HG03460 (cell line): ENCODE data around the gene C3.

Source experiments
- ATAC-seq: cut with Tn5 transposase; IDR thresholded peaks from one replicate; pipeline ENCODE4 v1.9.1; 2021; ENCODE audit not compliant: unreplicated experiment

Gene C3

DNA sequence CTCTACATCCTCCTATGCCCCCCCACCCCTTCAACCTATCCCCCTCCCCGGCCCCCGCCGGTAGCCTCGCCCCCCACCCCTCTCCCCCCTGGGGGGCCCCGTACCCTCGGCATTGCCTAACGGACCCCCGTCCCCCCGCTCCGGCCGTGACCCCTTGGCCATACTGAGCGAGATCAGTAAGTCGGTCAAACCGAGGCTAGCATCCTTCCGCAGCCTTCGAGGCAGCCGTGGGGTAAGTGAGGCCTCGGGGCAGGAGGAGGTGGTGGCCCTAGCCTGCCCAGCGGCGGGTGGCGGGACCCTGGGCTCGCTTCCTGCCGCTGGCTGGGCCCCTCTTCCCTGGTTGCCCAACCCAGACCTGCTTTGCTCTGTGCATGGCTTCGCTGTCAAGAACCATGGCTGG lies 25.5 kb upstream of the C3 start:
- ATAC-seq: no peak

DNA sequence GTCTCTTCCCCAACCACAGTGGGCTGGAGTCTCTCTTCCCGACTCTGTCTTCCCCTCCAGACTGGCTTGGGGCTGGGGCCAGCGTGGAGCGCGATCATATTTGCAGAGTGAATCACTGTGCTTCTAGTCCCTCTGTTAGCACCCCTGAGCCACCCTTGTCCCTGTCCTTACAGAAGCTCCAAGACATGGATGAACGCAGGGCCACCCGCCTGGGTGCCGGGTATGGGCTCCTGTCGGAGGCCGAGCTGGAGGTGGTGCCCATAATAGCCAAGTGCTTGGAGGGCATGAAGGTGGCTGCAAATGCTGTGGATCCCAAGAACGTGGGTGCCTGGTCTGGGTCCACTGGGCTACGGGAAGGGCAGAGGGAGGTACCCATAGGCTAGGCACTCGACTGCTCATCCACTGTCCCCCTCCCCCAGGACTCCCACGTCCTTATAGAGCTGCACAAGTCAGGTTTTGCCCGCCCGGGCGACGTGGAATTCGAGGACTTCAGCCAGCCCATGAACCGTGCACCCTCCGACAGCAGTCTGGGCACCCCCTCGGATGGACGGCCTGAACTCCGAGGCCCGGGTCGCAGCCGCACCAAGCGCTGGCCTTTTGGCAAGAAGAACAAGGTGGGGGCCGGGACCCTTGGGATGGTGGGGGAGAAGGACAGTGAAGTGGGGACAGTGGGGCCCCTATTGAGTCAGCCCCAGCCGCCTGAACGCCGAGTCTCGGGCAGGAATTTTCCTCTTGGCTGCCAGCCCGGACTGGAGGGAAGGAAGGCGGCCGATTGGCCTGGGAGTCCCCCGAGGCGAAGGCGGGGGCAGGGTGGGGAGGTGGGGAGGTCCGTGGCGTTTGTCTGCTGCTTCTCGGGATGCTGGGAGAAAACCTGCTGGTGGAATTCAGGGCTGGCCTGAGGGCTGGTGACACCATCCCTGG lies 24.2 kb upstream of the C3 start:
- ATAC-seq: no peak

DNA sequence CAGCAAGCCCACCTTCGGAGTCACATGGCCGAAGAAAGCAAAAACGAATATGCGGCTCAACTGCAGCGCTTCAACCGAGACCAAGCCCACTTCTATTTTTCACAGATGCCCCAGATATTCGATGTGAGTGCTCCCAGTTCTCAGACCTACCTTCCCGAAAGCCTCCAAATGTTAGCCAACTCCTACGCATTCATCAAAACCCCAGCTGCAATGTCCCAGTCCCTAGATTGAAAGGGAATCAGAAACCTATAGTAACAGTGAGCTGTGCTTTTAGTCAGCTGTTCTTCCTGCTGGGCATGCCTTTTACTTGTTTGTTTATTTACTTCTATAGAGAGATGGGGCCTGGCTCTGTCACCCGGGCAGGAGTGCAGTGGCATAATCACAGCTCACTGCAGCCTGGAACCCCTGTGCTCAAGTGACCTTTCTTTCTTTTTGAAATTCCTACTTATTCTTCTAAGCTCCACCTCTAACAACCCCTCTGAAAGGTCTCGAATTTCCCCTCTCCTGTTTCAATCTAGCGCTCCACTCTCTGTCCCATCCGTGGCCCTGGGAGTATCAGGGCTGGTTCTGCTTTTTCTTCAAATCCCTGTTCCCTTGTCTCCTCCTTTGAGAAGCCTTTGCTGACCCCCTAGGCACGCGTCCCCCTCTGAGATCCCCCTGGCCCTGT lies 23.4 kb upstream of the C3 start:
- ATAC-seq: no peak

DNA sequence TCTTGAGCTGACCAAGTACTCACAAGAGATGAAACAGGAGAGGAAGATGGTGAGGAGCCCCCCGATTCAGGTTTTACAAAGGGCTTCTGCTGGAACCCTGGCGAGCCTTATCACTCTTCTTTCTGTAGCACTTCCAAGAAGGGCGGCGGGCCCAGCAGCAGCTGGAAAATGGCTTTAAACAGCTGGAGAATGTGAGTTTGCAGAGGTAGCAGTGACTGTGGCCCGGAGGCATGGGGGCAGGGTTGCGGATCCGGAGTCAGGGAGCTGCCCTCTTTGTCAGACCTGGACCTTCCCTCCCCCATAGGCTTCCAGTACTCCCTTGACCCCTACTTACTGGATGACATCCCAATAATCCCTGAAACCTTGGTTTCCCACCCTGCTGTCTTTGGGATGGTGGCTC lies 22.6 kb upstream of the C3 start:
- ATAC-seq: no peak

DNA sequence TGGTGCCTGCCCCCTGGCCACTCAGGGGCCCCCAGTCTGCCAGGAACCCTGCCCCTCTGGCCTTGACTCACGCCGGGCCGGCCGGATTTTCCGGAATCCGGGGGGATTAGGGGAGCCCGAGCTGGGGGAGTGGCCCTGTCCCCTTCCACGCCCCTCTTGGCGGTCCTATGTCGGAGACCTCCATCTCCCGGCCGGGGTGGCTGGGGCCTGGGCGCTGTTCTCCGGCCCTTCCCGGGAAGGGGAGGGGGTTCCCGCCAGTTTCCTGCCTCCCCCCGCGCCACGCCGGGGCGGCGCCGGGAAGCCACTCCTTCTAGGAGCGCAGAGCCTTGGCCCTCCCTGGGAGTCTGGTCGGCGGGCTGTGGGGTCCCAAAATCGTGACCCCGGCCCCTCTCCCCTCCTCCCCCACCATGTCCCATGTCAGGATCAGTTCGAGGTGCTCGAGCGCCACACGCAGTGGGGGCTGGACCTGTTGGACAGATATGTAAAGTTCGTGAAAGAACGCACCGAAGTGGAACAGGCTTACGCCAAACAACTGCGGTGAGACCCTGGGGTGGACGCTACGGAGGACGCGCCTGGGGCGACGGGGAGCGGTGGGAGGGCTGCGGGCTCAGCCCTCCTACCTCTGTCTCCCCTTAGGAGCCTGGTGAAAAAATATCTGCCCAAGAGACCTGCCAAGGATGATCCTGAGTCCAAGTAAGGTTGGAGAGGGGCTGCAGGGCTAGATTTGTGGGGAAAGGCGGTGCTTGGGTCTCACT lies 20.3 kb upstream of the C3 start:
- no peak for ATAC-seq

DNA sequence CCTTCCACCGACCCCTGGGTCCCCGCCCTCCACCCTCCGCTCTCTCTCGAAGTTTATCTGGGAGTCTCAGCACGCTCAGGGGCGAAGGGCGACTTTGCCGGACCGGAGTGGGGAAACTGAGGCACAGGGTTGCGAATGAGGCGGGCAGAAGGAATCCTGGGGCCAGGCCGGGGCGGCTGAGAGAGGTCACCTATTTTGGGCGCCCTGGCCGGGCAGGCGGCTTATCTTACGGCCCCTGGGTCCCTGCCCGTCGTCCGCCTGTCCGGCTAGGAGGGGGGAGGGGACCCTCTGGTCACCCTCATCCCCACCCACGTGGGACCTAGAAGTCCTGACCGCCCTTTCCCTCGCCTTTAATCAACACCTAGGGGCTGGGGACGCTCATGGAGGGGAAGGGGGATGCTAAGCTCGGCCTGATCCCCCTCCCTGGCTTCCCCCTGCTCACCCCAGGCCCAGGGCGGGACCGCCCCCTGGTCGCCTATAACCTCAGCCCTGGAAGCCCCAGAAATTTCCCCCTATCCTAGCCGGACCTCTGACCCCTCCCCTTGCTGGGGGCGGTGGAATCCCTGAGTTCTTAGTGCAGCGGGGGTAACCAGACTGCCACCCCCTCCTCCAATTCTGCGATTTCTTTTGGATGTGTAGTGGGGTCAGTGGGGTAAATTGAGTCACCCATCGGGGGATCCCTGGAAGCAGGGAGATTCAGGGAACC lies 19.6 kb upstream of the C3 start:
- no peak for ATAC-seq

DNA sequence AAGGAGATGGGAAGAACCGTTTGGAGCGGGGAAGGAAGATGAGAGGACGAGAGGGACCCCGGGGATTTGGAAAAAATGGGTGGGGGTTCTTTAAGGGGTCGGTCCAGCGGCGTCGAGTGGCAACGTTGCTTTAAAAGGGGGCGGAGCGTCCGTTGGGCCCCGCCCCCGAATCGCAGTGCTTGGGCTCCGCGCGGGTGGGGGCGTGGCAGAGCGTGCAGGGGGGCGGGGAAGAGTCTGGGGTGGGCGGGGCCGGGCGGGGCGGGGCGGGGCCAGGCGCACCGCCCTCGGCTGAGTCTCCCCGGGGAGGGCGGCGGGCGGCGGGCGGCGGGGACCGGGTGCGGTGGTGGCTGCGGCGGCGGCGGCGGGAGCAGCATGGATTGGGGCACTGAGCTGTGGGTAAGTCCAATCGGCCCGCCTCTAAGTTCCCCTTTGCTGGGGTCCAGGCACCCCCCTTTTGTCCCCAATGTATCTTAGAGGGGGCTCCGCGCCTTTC lies 19.0 kb upstream of the C3 start, which contains the start of gene TRIP10:
TRIP10 (plus strand) TSS at position 291 of the 493 bp plus-strand sequence; CDS start at position 373, 82 bp downstream.
- no peak for ATAC-seq

DNA sequence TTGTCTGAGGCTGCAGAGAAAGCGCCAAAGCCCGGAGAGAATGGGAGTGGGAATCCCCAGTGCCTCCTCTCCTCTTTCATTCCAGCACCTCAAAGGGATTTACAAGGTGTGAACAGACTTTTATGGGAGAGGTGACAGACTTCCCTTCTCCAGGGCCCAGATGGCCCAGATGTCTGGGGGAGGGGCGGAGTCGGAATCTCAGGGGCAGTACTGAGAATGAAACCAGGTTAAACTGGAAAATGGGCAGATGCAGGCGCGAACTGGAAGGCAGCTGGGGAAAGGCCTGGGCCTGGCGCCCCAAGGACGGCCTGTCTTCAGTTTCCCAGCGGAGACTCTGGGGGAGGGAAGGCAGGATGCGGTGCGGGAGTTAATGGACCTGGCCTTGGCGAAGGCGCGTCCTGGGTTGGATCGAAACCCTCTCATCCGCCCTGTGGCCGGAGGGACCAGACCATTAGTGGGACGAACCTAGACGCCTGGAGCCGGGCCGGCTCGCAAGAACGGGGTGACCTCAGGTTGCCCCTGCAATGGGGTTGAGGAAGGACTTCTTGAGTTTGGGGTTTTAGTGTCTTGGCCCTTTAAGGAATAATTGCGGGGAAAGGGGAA lies 18.4 kb upstream of the C3 start:
- ATAC-seq: no peak

DNA sequence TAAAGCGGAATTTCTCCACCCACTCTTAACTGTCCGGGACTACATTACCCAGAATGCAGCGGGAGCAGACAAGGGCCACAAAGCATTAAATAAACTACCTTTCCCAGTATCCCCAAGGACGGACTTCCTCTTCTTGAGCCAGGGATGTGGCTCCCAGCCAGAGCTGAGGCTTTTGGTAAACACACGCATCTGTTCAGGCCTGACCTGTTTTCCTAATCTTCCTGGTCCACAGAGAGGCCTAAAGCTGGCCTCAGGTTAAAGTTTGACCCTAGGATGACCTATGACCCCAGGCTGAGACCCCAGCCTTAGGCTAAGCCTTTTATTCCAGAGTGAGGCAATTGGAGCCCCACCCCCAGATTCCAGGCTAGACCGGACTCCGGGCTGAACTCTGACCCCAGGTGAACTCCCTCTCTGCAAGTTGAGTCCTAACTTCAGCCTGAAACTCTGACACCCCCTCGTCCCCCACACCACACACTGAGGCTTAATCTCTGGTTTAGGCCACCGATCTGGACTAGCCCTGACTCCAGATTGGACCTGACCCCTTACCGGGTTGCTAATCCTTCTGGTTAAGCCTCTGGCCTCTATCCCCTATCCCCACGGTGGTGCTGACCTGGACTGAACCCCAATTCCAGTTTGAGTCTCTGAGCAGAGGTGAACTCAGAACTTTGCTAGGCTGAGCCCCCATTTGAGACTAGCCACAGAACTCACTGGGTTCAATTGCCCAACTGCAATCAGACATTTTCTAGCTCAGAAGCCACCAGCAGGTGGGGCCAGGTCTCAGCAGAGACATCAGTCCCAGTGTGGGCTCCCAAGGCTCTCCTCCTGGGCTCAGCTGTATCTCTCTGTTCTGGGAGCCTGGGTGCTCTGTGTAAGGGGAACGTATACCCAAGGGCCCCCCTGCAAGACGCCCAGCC lies 17.7 kb upstream of the C3 start:
- no peak for ATAC-seq

DNA sequence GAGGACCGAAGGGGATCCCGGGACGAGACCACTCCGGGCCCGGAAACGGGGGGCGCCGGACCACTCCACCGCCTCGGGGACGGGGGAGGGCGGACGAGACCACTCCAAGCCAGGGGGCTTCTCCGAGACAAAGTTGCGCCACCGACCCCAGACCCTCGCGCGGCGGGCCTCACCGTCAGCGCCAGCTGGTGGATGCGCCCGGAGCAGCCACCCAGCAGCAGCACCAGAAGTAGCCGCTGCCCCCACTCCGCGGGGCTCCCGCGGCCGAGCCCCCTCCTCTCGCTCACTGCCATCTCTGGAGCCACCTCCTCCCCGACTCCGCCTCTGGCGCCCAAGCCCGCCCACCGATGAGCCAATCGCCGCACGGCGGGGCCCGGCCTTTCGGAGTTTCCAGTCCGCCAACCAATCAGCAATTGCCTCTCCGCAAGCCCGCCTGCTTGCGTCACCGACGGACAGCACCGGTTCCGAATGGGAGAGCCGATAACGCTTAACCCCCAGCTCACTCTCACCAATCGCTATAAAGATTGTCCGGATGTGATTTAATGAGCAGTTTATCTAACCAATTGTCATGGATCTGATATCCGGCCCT lies 16.9 kb upstream of the C3 start, which contains the start of gene GPR108:
GPR108 (minus strand) TSS at position 297 of the 589 bp plus-strand sequence; CDS start at position 293, 4 bp downstream.
- peak; percentile 52 for ATAC-seq

DNA sequence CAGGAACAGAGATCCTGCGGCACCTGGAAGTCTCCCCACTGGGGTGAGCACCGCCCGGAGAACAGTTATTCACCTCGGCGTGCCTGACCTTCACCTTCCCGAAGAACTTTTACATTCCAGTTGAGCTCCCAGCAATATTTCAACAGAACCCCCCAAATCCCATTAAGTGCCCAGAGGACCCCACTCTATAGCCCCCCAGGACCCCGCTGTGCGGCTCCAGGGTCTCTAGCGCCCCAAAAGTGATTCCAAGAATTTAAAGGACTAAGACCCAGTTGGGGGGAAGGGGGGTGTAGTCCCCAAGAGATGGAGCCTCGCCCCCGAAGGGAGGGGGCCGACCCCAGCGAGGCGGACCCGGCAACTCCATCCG lies 16.4 kb upstream of the C3 start:
- no peak for ATAC-seq

DNA sequence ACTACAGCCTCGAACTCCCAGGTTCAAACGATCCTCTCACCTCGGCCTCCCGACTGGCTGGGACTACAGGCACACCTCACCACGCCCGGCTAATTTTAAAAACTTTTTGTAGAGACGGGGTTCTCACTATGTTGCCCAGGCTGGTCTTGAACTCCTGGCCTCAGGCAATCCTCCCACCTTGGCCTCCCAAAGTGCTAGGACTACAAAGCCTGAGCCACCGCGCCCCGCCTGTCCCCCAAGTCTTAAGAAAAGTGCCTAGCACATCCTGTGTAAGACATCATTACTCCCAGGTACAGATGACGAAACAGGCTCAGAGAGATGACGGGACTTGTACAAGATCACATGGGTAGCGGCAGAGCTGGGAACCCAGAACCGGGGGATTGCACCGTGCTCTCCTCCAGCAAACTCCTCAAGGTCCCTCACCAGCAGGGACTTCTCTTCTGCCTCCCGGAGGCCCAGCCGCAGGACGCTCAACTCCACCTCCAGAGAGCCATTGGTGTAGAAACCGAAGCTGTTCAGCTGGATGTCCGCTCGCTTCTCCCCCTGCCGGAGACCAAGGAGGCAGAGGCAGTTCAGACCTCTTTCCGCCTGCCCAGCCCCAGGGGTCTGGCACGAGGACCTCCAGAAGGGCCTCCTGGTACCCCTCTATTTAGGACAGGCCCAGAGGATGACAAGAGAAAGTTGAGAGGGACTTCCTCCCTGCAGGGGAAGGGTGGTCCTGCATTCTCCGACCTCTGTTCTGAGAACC lies 15.9 kb upstream of the C3 start:
- no peak for ATAC-seq

DNA sequence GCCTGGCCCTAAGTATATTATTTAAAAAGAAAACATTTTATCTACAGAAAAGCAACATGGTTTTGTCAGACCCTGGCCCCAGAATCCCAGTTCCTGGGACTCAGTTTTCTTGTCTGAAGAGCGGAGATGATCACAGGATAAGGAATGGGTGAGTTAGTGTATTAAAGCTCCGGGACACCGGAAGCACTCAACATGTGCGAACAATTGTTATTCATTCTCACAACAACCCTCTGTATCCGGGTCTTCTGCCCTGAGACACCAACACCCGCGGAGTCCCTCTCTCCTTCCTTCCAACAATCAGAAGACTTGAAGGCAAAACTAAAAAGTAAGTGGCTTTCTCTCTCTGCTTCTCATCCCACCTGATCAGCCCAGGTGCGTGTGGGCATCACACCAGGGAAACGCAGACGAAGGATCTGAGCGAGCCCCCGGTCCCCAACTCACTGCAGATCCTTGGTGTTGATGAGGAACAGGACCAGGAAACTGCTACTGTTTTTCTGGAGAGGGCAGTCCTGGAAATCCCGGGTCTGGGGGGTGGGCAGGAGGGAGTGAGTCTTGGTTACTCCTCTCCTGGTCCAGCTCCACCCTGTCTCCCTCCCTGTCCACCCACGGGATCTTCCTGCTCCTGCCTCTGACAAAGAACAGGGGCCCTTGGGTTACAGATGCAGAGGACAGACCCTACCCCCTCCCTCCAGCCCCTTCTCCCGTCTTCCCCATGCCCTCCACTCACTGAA lies 14.9 kb upstream of the C3 start:
- ATAC-seq: no peak

DNA sequence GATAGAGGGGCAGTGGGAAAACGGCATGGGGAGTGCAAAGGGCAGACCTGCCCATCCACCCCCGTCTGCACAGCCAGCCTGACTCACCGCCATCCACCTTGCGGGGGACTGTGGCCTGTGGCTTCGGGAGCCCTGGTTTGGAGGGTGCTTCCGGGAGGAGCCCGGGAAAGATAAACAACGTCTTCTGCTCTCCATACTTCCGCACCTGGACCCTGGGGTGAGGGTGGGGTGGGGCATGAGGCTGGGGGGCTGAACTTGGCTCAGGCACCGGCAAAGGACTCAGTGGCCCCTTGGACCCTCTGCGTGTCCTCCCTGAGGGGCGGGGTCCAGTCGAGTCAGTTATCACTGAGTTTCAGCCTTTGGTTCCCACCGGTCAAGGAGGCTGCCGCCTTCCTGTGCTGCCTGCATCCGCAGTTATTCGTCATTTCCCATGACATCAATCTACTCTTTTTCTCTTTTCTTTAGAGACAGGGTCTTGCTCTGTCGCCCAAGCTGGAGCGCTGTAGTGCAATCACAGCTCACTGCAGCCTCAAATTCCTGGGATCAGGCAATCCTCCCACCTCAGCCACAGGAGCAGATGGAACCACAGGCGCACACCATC lies 13.7 kb upstream of the C3 start:
- no peak for ATAC-seq

DNA sequence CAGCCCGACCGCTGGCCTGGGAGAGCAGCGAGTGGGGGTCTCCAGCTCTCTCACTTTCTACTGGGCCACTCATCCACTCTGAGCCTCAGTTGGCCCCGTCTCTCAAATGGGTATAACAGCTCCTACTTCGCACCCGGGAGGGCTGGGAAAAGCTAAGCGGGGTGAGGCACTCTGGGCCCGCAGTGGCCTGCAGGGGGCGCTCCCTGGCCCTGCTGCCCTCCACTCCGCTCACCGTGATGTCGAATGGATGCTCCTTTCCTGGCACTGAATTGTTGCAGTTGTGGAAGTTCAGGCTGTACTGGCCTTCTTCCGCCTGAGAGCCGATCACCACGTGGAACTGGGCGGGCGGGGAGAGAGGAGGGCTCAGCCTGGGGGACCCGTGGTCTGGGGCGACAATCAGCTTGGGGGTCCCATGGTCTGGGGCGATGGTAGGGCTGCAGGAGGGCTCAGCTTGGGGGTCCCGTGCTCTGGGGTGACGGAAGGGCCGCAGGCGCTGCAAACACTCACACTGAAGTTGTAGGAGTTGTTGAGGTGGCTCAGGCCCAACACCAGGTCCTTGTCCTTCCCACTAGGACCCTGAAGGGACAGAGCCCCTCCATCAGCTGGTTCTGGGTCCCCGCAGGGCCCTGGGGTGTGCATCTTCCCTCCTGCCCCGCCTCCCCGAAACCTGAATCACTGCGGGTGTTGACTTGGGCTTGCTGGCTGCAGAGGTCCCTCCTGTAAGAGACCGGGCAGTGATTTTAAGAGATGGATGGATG lies 13.1 kb upstream of the C3 start:
- ATAC-seq: no peak

DNA sequence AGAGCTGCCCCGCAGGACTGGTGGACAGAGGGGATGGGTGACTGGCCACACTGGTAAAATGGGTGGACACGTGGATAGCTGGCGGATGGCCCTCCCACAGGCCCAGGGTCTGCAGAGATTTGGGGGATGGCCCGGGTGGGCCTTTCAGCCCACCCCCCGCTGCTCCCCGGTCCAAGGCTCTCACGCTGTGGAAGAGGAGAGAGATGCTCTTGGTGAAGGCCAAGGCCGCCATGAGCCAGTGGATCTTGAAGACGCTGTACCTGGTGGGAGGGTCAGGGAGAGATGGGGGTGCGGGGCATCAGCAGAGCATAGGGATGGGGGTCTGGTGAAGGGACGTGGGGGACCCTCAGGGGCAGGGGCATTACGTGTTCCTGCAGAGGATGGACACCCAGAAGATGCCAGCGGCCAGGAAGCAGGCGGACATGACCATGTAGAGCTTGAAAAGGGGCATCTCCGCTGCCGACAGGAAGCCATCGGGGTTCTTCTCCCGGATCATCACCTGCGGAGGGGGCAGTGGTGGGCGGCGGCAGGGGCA lies 12.4 kb upstream of the C3 start:
- ATAC-seq: no peak
